Measurements from ENCODE around the gene TTLL10.
A peak's percentile ranks its signal among the peaks of the same experiment; 100 is the strongest.

DNA sequence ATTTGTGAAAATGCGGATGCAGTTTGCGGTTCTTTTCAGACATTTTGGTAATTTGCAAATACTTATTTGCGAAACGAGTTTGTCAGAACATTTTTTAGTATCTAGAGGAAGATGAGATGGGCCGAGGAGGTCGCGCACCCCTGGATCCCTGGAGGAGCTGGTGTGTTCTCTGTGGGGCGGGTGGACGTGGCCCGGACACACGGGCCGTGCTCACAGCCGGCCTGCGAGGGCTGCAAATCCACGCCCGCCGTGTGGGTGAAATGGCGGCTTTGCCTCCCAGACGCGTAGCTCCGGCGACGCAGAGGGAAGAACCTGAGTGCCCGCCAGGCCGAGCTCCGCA is 9.3 kb upstream of the TTLL10 start:
- TF ChIP-seq, protein P1, sequence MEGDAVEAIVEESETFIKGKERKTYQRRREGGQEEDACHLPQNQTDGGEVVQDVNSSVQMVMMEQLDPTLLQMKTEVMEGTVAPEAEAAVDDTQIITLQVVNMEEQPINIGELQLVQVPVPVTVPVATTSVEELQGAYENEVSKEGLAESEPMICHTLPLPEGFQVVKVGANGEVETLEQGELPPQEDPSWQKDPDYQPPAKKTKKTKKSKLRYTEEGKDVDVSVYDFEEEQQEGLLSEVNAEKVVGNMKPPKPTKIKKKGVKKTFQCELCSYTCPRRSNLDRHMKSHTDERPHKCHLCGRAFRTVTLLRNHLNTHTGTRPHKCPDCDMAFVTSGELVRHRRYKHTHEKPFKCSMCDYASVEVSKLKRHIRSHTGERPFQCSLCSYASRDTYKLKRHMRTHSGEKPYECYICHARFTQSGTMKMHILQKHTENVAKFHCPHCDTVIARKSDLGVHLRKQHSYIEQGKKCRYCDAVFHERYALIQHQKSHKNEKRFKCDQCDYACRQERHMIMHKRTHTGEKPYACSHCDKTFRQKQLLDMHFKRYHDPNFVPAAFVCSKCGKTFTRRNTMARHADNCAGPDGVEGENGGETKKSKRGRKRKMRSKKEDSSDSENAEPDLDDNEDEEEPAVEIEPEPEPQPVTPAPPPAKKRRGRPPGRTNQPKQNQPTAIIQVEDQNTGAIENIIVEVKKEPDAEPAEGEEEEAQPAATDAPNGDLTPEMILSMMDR (IDR thresholded peaks at IDR 0.05), result no peak
- TF ChIP-seq EP300 (IDR thresholded peaks at IDR 0.05) (no peak), POLR2AphosphoS5 (IDR thresholded peaks at IDR 0.05) (peak in 1 of 3 donors; percentile 20), POLR2A (IDR thresholded peaks at IDR 0.05) (no peak)

All from stomach (tissue), 4 donors.